ENCODE results near the gene NPR1. TPM values are rescaled to one million over a fixed set of nuclear protein-coding genes. Genes with fewer than 3 reads are reported as not detected.
A peak's percentile ranks its signal among the peaks of the same experiment; 100 is the strongest.

Gene NPR1
- total RNA-seq, 3 donors from 2014 or later, result 0.16 to 0.26 (median 0.23) TPM

DNA sequence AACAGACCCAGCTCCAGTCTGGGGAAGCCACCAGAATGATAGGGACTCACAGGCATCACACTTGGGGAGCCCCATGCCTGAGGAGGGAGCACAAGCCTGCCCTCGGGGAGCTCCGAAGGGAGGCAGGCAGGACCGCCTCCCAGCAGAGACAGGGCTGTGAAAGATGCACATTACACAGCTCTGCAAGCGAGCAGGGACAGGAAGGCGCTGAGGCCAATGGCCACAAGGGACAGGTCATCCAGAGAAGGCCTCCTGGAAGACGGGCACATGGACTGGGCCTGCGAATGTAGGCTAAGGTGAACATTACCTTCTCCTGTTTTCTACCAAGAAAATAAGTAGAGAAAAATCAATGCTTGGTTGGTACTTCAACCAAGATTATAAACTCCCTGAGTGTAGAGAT is 4.2 kb downstream of the NPR1 start:
- Mint-ChIP-seq H3K4me3 (no peak overlapping the region), H3K4me1 (ENCODE audit: low read depth) (peaks cover 17% of the 10 kb centered on the region), H3K9me3 (no peaks in the 10 kb centered on the region), H3K36me3 (ENCODE audit: insufficient read depth) (no peaks in the 10 kb centered on the region), H3K27me3 (ENCODE audit: low read depth) (peaks cover 35% of the 10 kb centered on the region)
- ATAC-seq, result no peak
- DNase-seq, result no peak

DNA sequence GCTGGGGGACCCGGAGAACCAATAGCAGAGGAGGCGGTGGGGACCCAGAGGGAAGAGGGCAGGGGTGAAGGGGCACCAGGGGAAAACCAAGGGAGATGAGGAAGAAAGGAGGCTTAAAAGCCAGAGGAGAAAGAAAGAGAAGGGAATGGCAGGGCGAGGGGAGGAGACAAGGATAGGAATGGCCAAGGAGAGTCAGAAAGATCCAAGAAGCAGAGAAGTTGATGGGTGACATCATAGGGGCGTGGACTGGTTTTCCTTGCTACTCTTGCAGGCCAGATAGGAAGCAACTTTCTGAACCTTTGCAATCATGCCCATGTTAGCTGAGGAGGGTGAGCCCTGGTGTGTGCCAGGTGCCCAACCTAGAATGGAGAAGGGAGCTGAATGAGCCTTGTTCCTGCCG is 5.4 kb downstream of the NPR1 start:
- DNase-seq (no peak), ATAC-seq (no peak)
- no peaks in the 10 kb centered on the region for H3K36me3 Mint-ChIP-seq (ENCODE audit: insufficient read depth)
- peaks cover 29% of the 10 kb centered on the region for H3K27me3 Mint-ChIP-seq (ENCODE audit: low read depth)
- no peak overlapping the region for H3K4me3 Mint-ChIP-seq
- no peaks in the 10 kb centered on the region for H3K9me3 Mint-ChIP-seq
- H3K4me1 Mint-ChIP-seq (ENCODE audit: low read depth), result peaks cover 7% of the 10 kb centered on the region

DNA sequence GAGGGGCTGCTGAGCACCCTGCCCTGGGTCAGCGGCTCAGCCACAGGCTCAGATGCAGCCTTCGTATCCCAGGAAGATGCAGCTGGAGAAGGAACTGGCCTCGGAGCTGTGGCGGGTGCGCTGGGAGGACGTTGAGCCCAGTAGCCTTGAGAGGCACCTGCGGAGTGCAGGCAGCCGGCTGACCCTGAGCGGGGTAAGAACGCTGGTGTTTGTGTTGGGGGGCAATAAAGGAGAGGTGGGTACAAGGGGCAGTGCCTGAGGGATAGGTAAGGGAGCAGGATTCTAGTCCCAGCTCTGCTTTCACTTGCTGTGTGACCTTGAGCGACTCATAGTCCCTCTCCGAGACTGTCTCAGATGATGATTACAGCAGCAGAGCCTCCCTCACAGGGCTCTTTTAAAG is 6.4 kb downstream of the NPR1 start:
- Mint-ChIP-seq H3K4me3 (no peak overlapping the region), H3K36me3 (ENCODE audit: insufficient read depth) (no peaks in the 10 kb centered on the region), H3K4me1 (ENCODE audit: low read depth) (peaks cover 3% of the 10 kb centered on the region), H3K27me3 (ENCODE audit: low read depth) (peaks cover 25% of the 10 kb centered on the region), H3K9me3 (no peaks in the 10 kb centered on the region)
- DNase-seq (no peak), ATAC-seq (no peak)

DNA sequence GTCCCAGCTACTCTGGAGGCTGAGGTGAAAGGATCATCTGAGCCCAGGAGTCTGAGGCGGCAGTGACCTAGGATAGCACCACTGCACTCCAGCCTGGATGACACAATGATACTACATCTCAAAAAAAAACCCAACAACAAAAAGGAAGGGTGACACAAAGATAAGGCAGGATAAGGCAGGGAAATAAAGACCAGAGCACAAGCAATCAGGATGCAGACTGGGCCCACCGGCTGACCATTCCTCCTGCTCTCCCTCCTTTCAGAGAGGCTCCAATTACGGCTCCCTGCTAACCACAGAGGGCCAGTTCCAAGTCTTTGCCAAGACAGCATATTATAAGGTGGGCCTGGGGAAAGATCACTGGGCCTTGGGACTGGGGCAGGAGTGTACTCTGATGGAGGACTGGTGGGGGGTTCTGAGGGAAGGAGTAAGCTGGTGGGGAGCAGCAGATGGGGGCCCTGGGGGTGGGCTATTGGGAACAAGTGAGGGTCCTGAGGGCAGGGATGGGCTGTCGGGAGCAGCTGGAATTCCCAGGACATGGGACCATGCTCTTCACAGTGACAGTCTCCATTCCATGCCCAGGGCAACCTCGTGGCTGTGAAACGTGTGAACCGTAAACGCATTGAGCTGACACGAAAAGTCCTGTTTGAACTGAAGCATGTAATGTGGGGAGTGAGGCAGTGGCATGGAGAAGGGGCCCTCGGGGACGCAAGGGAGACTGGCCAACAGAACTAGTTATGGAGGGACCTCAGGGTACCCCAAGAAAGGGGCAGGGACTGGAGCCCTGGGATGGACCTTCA is 7.3 kb downstream of the NPR1 start:
- peaks cover 3% of the 10 kb centered on the region for H3K4me1 Mint-ChIP-seq (ENCODE audit: low read depth)
- DNase-seq (no peak), ATAC-seq (no peak)
- no peaks in the 10 kb centered on the region for H3K9me3 Mint-ChIP-seq
- H3K27me3 Mint-ChIP-seq (ENCODE audit: low read depth), result peaks cover 19% of the 10 kb centered on the region
- H3K36me3 Mint-ChIP-seq (ENCODE audit: insufficient read depth), result no peaks in the 10 kb centered on the region
- H3K4me3 Mint-ChIP-seq, result no peak overlapping the region

DNA sequence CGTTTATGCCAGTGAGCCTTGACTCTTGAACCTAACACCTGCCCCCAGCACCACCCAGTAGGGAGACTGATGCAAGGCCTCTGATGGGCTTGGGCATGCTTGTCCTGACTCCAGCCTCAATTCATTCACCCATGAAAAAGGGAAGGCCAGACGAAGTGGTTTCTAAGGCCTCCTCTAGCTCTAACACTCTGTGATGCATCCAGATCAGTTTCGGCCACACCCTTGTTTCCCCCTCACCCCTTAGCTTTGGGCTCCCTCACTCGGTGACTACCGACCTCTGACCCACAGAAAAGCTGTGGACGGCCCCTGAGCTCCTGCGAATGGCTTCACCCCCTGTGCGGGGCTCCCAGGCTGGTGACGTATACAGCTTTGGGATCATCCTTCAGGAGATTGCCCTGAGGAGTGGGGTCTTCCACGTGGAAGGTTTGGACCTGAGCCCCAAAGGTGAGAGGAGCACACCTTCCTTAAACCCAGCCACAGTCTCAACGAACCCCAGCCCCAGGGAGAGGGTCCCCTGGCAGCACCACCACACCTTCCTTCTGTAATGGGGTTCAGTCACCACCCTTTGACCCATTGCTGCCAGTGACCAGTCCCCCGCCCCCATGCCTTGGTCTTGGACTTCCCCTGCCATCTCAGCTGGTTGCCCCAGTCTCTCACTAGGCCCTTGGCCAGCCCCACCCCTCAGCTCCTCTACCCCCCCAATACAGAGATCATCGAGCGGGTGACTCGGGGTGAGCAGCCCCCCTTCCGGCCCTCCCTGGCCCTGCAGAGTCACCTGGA is 9.0 kb downstream of the NPR1 start:
- Mint-ChIP-seq H3K4me1 (ENCODE audit: low read depth) (peaks cover 9% of the 10 kb centered on the region), H3K36me3 (ENCODE audit: insufficient read depth) (no peaks in the 10 kb centered on the region), H3K4me3 (no peak overlapping the region), H3K27me3 (ENCODE audit: low read depth) (peaks cover 9% of the 10 kb centered on the region), H3K9me3 (no peaks in the 10 kb centered on the region)
- DNase-seq (no peak), ATAC-seq (no peak)

DNA sequence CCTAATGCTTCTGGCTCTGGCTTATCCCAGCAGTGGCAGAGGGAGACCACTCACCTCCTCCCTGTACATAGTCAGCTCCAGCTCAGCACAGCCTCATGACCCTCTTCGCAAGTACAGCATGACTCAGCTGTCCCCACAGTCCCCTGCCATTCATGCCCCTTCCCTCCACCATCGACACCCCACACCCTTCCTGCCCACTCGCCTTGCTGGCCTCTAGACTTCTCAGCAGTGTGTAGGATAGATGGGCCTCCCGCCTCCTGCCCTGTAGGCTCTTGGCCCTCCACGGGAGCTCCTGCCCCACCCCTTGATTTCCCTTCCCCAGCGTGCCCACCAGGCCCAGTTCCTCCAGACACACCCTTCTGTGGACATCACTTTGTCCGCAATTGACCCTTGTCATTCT is 9.8 kb downstream of the NPR1 start:
- Mint-ChIP-seq H3K27me3 (ENCODE audit: low read depth) (peaks cover 9% of the 10 kb centered on the region), H3K36me3 (ENCODE audit: insufficient read depth) (no peaks in the 10 kb centered on the region), H3K4me1 (ENCODE audit: low read depth) (peaks cover 9% of the 10 kb centered on the region), H3K4me3 (no peak overlapping the region), H3K9me3 (no peaks in the 10 kb centered on the region)
- ATAC-seq (no peak), DNase-seq (no peak)

DNA sequence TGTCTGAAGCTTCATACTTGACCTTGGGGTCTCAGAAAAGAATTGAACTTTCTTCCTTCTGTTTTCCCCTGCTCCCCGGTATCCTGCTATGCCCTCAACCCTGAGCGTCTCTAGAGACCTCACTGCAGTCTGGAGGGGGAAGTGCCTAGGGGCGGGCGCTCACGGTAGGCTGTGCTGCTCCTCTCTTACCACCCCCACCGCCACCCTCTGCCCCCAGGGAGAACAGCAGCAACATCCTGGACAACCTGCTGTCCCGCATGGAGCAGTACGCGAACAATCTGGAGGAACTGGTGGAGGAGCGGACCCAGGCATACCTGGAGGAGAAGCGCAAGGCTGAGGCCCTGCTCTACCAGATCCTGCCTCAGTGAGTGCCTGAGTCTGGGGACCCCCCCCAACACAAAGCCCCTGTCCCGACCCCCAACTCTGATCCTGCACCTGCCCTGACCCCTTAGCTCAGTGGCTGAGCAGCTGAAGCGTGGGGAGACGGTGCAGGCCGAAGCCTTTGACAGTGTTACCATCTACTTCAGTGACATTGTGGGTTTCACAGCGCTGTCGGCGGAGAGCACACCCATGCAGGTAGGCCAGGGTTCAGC is 10.3 kb downstream of the NPR1 start:
- no peak for DNase-seq
- H3K4me1 Mint-ChIP-seq (ENCODE audit: low read depth), result peaks cover 9% of the 10 kb centered on the region
- ATAC-seq, result no peak
- H3K36me3 Mint-ChIP-seq (ENCODE audit: insufficient read depth), result no peaks in the 10 kb centered on the region
- H3K4me3 Mint-ChIP-seq, result no peak overlapping the region
- H3K27me3 Mint-ChIP-seq (ENCODE audit: low read depth), result peaks cover 9% of the 10 kb centered on the region
- no peaks in the 10 kb centered on the region for H3K9me3 Mint-ChIP-seq

DNA sequence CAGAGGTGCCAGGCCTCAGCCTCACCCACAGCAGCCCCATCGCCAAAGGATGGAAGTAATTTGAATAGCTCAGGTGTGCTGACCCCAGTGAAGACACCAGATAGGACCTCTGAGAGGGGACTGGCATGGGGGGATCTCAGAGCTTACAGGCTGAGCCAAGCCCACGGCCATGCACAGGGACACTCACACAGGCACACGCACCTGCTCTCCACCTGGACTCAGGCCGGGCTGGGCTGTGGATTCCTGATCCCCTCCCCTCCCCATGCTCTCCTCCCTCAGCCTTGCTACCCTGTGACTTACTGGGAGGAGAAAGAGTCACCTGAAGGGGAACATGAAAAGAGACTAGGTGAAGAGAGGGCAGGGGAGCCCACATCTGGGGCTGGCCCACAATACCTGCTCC is 15.0 kb downstream of the NPR1 start:
- Mint-ChIP-seq H3K27me3 (ENCODE audit: low read depth) (peaks cover 2% of the 10 kb centered on the region), H3K9me3 (no peaks in the 10 kb centered on the region), H3K4me3 (no peak overlapping the region), H3K36me3 (ENCODE audit: insufficient read depth) (no peaks in the 10 kb centered on the region), H3K4me1 (ENCODE audit: low read depth) (peaks cover 9% of the 10 kb centered on the region)
- DNase-seq (no peak), ATAC-seq (no peak)

DNA sequence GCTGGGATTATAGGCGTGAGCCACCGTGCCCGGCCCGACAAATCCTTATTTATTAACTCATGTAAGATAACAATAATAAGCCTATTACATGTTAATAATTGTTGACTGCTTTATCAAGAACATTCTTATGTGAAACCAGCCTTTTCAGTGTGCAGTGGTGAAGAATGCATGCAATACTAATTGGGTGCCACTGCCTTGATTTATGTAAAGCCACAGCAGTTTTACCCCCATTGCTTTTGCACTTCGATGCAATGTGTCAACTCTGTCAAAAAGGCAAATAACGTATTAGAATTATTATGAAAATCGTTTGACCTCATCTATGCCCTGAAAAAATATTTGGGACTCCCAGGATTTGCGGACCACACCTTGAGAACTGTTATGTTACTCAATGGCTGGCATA is 18.3 kb downstream of the NPR1 start:
- Mint-ChIP-seq H3K4me3 (no peak overlapping the region), H3K4me1 (ENCODE audit: low read depth) (no peaks in the 10 kb centered on the region)
- ATAC-seq, result no peak

DNA sequence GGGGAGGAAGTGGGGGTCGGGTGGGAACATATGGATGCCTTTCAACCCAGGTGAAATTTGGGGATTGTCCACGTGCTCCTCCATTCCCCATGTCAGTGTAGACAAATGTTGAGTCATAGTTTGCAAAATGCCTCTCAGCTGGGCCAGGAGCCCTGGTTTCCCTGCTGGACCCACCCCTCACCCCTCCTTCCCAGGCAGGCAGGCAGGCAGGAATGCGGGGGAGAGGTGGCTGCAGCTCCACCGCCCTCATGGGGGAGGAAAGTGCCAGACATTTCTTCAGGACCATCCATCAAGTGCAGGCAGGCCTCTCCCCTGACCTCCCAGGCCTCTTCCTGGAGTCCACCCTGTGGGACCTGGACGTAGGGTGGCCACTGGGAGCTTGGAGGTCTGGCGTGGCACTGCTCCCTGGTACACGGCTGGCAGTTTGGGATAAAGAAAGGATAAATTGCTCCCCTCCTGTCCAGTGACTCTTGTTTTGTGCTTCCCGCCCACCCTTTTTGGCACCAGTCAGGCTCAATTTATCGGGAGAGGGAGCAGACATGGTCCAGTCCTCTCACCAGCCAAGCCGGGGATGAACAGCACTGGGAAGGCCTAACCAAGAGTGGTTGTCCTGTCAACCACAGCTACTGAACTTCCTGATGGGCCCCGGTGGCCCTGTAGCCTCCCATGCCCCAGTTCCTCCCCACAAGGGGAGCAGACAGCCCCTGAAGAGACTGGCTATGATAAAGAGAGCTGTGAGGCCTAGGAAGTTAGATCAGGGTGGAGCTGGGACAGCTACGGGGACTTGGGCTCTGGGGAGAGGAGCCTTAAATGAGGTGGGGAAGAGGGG is 18.9 kb downstream of the NPR1 start:
- H3K4me3 Mint-ChIP-seq, result no peak overlapping the region
- no peaks in the 10 kb centered on the region for H3K36me3 Mint-ChIP-seq (ENCODE audit: insufficient read depth)
- no peak for ATAC-seq
- H3K9me3 Mint-ChIP-seq, result no peaks in the 10 kb centered on the region
- no peak for DNase-seq
- H3K27me3 Mint-ChIP-seq (ENCODE audit: low read depth), result no peaks in the 10 kb centered on the region
- no peaks in the 10 kb centered on the region for H3K4me1 Mint-ChIP-seq (ENCODE audit: low read depth)

More for the DNA sequence above, 18.3 kb downstream of the NPR1 start:
- H3K36me3 Mint-ChIP-seq (ENCODE audit: insufficient read depth), result no peaks in the 10 kb centered on the region
- no peaks in the 10 kb centered on the region for H3K27me3 Mint-ChIP-seq (ENCODE audit: low read depth)
- H3K9me3 Mint-ChIP-seq, result no peaks in the 10 kb centered on the region
- no peak for DNase-seq

DNA sequence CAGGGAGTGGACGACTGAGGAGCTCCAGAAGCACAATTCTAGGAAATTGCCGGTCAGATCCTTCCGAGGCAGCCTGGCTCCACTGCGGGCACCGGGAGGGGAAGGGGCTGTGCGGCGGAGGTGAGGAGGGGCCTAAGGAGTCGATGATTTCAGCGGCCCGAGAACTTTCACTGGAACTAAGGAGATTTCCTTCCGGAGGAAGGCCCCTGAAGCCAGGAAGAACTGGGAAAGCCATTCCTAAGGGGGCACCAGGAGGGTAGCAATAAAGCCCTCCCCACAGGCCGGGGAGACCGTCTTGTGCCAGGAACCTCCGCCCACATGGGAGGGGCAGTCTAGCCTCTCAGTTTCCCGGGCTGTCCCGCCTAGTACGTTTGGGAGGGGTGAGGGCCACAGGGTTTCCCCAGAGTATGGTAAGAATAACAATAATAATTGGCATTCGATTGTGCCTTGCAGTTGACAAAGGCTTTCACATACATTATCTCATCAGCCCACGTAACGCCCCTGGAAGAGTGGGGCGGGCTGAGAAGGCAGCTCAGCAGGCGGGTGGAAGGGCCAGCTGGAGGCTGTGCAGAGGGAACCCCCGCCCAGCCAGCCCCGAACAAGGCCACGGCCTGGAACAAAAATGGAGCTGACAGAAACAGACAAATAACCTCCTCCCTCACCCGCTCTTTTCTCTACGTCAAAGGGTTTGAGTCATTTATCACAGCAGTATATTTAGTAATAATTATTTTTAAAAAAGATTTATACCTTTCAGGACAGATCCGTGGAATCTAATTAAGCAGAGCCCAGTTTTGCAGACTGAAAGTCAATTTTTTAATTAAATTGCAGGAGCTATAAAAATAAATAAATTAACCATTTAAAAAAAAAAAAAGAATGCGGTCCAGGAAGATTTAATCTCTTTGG is 19.8 kb downstream of the NPR1 start:
- Mint-ChIP-seq H3K9me3 (no peaks in the 10 kb centered on the region), H3K27me3 (ENCODE audit: low read depth) (no peaks in the 10 kb centered on the region), H3K4me1 (ENCODE audit: low read depth) (no peaks in the 10 kb centered on the region), H3K4me3 (no peak overlapping the region), H3K36me3 (ENCODE audit: insufficient read depth) (no peaks in the 10 kb centered on the region)
- ATAC-seq, result peak in 1 of 2 donors; percentile 55
- DNase-seq, result no peak

DNA sequence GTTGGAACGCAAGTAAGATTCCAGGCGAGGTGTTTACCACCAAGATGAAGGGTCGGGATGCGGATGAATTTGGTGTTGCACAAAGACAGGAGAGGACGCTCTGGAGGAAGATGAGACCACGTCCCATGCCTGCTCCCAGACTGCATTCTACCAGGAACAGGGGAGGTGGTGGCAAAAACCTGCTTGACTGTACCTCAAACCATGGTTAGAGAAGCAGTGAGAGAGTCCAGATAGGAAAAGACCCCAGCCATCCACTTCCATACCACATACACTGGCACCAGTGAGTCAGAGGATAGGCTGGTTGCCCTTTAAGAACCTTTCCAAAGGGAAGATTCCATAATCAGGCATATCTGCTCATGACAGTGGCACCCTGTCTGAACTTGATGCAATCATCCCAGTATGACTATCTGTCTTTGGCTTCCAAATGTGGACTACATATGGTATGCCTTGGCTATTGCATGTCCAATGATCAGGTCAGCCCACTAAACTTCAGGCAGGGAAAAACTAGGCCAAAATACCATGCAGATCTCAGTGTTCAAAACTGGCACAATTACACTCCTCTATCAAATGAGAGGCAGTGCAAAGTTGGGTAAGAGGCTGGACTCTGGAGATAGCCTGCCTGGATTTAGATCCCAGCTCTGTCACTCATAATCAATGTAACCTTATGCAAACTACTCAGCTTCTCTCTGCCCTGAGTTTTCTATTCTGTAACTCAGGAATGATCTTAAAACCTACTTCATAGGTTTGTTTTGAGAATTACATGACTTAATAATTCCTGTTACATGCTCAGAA is 20.6 kb downstream of the NPR1 start:
- no peaks in the 10 kb centered on the region for H3K4me1 Mint-ChIP-seq (ENCODE audit: low read depth)
- no peaks in the 10 kb centered on the region for H3K36me3 Mint-ChIP-seq (ENCODE audit: insufficient read depth)
- H3K9me3 Mint-ChIP-seq, result no peaks in the 10 kb centered on the region
- no peak overlapping the region for H3K4me3 Mint-ChIP-seq
- ATAC-seq, result no peak
- H3K27me3 Mint-ChIP-seq (ENCODE audit: low read depth), result no peaks in the 10 kb centered on the region
- DNase-seq, result no peak

DNA sequence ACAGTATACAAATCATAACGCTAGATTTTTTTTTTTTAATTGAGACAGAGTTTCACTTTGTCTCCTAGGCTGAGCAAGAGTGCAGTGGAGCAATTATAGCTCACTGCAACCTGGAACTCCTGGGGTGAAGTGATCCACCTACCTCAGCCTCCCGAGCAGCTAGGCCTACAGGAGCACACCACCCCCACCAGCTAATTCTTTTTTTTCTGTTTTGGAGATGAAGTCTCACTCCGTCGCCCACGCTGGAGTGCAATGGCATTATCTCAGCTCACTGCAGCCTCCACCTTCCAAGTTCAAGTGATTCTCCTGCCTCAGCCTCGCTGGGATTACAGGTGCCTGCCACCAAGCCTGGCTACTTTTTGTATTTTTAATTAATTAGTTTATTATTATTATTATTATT is 21.3 kb downstream of the NPR1 start:
- H3K4me3 Mint-ChIP-seq, result no peak overlapping the region

More for the DNA sequence above, 21.3 kb downstream of the NPR1 start:
- no peak for DNase-seq
- Mint-ChIP-seq H3K36me3 (ENCODE audit: insufficient read depth) (no peaks in the 10 kb centered on the region), H3K9me3 (no peaks in the 10 kb centered on the region), H3K27me3 (ENCODE audit: low read depth) (no peaks in the 10 kb centered on the region), H3K4me1 (ENCODE audit: low read depth) (no peaks in the 10 kb centered on the region)
- no peak for ATAC-seq

Data from activated T-cell treated with anti-CD3 and anti-CD28 coated beads, Interleukin-2, amount 50 U/mL, for 4 hours (primary cell).